ENCODE measurements around the gene KRTAP1-1.

GRCh38 chr17:41002814-41003213, 38.4 kb downstream of the KRTAP1-1 start:
- TF ChIP-seq CTCF (conservative IDR thresholded peaks at IDR 0.05; ENCODE audit: low read length) (no peak), EZH2phosphoT487 (IDR thresholded peaks at IDR 0.05; ENCODE audit: borderline replicate concordance) (no peak)

Measured in Loucy (cell line).